ENCODE measurements around the gene CD79B. TPM values are rescaled to one million over a fixed set of nuclear protein-coding genes. Genes with fewer than 3 reads are reported as not detected.
"Not testable (repeated sequence)": the region's sequence is repeated elsewhere in the genome, so short reads cannot be mapped to it uniquely, and the experiment has no call there.

Gene CD79B
- total RNA-seq, 2 experiments from 2014 or later: 479 to 751 TPM

GRCh38 chr17:63916566-63917185, 15.5 kb downstream of the CD79B start:
- Histone ChIP-seq H3K79me2 (ENCODE audit: insufficient read depth, low read depth, low read length) (no peaks in the 10 kb centered on the region), H3K27ac (ENCODE audit: low read depth, low read length, poor library complexity, severe bottlenecking) (peak overlapping the region; percentile 50), H3K4me3 (ENCODE audit: low read depth, low read length, poor library complexity, severe bottlenecking) (no peak overlapping the region), H2AFZ (ENCODE audit: low read length) (no peak overlapping the region), H4K20me1 (ENCODE audit: insufficient read depth, low read length) (no peaks in the 10 kb centered on the region), H3K9me3 (ENCODE audit: low read length) (no peaks in the 10 kb centered on the region), H3K9me2 (ENCODE audit: insufficient read depth, low read length) (no peaks in the 10 kb centered on the region), H3K4me2 (ENCODE audit: low read length) (peak overlapping the region; percentile 71), H3K36me3 (ENCODE audit: insufficient read depth, low read length) (no peaks in the 10 kb centered on the region), H3K4me1 (ENCODE audit: insufficient read depth, low read length, poor library complexity, severe bottlenecking) (peaks cover 45% of the 10 kb centered on the region)
- no peak for TF ChIP-seq CTCF (conservative IDR thresholded peaks at IDR 0.05; ENCODE audit: low read length)
- TF ChIP-seq EZH2phosphoT487 (IDR thresholded peaks at IDR 0.05; ENCODE audit: borderline replicate concordance, low read depth, low read length): no peak
- BruUV-seq (replicated peaks): no TSS peak
- ChIA-PET CTCF (ENCODE audit: unreplicated experiment) (interaction anchor here (1.4 to 1.5 kb wide), 2 partner anchors 38 to 217 kb away, joined by 3 to 4 read pairs; no protein-coding TSS in a partner anchor), POLR2A (interaction anchor here (0.6 to 1.4 kb wide), 2 partner anchors 34 to 154 kb away, joined by 7 read pairs; no protein-coding TSS in a partner anchor)
- DNase-seq (ENCODE audit: low spot score): no peak
- intact Hi-C loops (cut with micrococcal nuclease; ENCODE audit: unreplicated experiment): loop anchor here (5.0 kb wide), 1 partner anchor 216 kb away; the partner anchor contains the start of gene ERN1

- not testable (repeated sequence) for H3K9me2 ChIP-seq (ENCODE audit: insufficient read depth, low read length); H4K20me1 ChIP-seq (ENCODE audit: insufficient read depth, low read length); H3K9me3 ChIP-seq (ENCODE audit: low read length); BruUV-seq (replicated peaks); H3K36me3 ChIP-seq (ENCODE audit: insufficient read depth, low read length); H3K79me2 ChIP-seq (ENCODE audit: insufficient read depth, low read depth, low read length)
- intact Hi-C loops (cut with micrococcal nuclease; ENCODE audit: unreplicated experiment): loop anchor here (5.0 kb wide), 1 partner anchor 217 kb away; the partner anchor contains the start of gene ERN1
- H3K4me2 ChIP-seq (ENCODE audit: low read length): peak overlapping the region; percentile 71
- peak overlapping the region; percentile 50 for H3K27ac ChIP-seq (ENCODE audit: low read depth, low read length, poor library complexity, severe bottlenecking)
- CTCF ChIA-PET (ENCODE audit: unreplicated experiment): interaction anchor here (0.6 to 1.5 kb wide), 6 partner anchors 30 to 218 kb away, joined by 3 to 4 read pairs (median 4); no protein-coding TSS in a partner anchor
- peak overlapping the region; percentile 83; the same call in 1 of the 2 replicates for H2AFZ ChIP-seq (ENCODE audit: low read length)
- POLR2A ChIA-PET: interaction anchor here (0.8 to 1.4 kb wide), 2 partner anchors 31 to 35 kb away, joined by 3 to 7 read pairs; no protein-coding TSS in a partner anchor
- peak; percentile 71 for DNase-seq (ENCODE audit: low spot score)
- peaks cover 37% of the 10 kb centered on the region for H3K4me1 ChIP-seq (ENCODE audit: insufficient read depth, low read length, poor library complexity, severe bottlenecking)
- peak overlapping the region; percentile 41 for H3K4me3 ChIP-seq (ENCODE audit: low read depth, low read length, poor library complexity, severe bottlenecking)
These were observed 16.4 kb downstream of the CD79B start for GRCh38 chr17:63915753-63916152.

GRCh38 chr17:63914471-63914870, 17.7 kb downstream of the CD79B start:
- no peak for DNase-seq (ENCODE audit: low spot score)
- ChIA-PET CTCF (ENCODE audit: unreplicated experiment) (interaction anchor here (1.7 kb wide), 1 partner anchor 32 kb away, joined by 6 read pairs; no protein-coding TSS in a partner anchor), POLR2A (no interaction called here)
- no peak overlapping the region for H2AFZ ChIP-seq (ENCODE audit: low read length)
- no peak overlapping the region for H3K27ac ChIP-seq (ENCODE audit: low read depth, low read length, poor library complexity, severe bottlenecking)
- BruUV-seq (replicated peaks): no TSS peak
- no peaks in the 10 kb centered on the region for H3K79me2 ChIP-seq (ENCODE audit: insufficient read depth, low read depth, low read length)
- no peaks in the 10 kb centered on the region for H3K9me2 ChIP-seq (ENCODE audit: insufficient read depth, low read length)
- no peak for TF ChIP-seq CTCF (conservative IDR thresholded peaks at IDR 0.05; ENCODE audit: low read length)
- no peak for TF ChIP-seq EZH2phosphoT487 (IDR thresholded peaks at IDR 0.05; ENCODE audit: borderline replicate concordance, low read depth, low read length)
- no peaks in the 10 kb centered on the region for H4K20me1 ChIP-seq (ENCODE audit: insufficient read depth, low read length)
- H3K9me3 ChIP-seq (ENCODE audit: low read length): no peaks in the 10 kb centered on the region
- no peaks in the 10 kb centered on the region for H3K36me3 ChIP-seq (ENCODE audit: insufficient read depth, low read length)
- intact Hi-C loops (cut with micrococcal nuclease; ENCODE audit: unreplicated experiment): no loop called here
- no peak overlapping the region for H3K4me3 ChIP-seq (ENCODE audit: low read depth, low read length, poor library complexity, severe bottlenecking)
- no peak overlapping the region for H3K4me2 ChIP-seq (ENCODE audit: low read length)
- H3K4me1 ChIP-seq (ENCODE audit: insufficient read depth, low read length, poor library complexity, severe bottlenecking): peaks cover 24% of the 10 kb centered on the region

All from OCI-LY7 (cell line).